Endothelial cell of umbilical vein (primary cell): ENCODE measurements around the gene MGLL. TPM values are rescaled to one million over a fixed set of nuclear protein-coding genes. Genes with fewer than 3 reads are reported as not detected.

Experiments used
- BruUV-seq: library from RNA; stranded (reverse); fragments of 400-500 nt; replicated peaks from 2 replicates; lab custom pipeline; 2021; lab: Mats Ljungman, UMichigan
- CTCF ChIA-PET: fragments of 300-600, 350-600 bp; sonication (Branson Sonifier 250); formaldehyde crosslinking; loops from one replicate; lab custom pipeline; 2021; ENCODE audit warnings: antibody characterized with exemption, inconsistent platforms; lab: Charles Lee
- POLR2A ChIA-PET: fragments of 300-600, 350-600 bp; sonication (Branson Sonifier 250); formaldehyde crosslinking; loops from one replicate; lab custom pipeline; 2021; ENCODE audit warnings: antibody characterized with exemption, inconsistent platforms; lab: Charles Lee
- DNase-seq: peaks from one replicate; pipeline ENCODE4 v3.0.0-alpha.2; 2011; ENCODE audit warnings: low read depth, low spot score
- FAIRE-seq: peaks from 2 replicates; lab custom pipeline; 2011; peaks lifted over from hg19 to GRCh38; lab: Jason Lieb, UNC
- H2AFZ ChIP-seq: 2 replicates; pipeline ENCODE4 v1.6.0; 2012; ENCODE audit warnings: low read depth, low read length, control low read depth, inconsistent platforms
- H3K27ac ChIP-seq: 2 replicates; pipeline ENCODE4 v1.5.1; 2011; ENCODE audit warnings: low read depth, mild to moderate bottlenecking, control low read depth, low read length, moderate library complexity; ENCODE audit not compliant: insufficient read depth
- H3K27me3 ChIP-seq, 2 experiments: 2 replicates each; pipeline versions ENCODE4 v1.6.0 to v1.6.1; 2011; ENCODE audit warnings: low read length in 2 of 2, mixed read lengths in 1 of 2; ENCODE audit not compliant: control insufficient read depth in 2 of 2, insufficient read depth in 2 of 2
- H3K36me3 ChIP-seq, 2 experiments: 2 replicates in 1 of 2; 3 replicates in 1 of 2; pipeline ENCODE4 v1.5.1; 2011; ENCODE audit warnings: low read length in 2 of 2, mild to moderate bottlenecking in 1 of 2, moderate library complexity in 1 of 2; ENCODE audit not compliant: control insufficient read depth in 2 of 2, insufficient read depth in 2 of 2; ENCODE audit errors: extremely low read depth in 1 of 2
- H3K4me1 ChIP-seq: 3 replicates; pipeline ENCODE4 v1.5.1; 2011; ENCODE audit warnings: mild to moderate bottlenecking, low read length; ENCODE audit not compliant: control insufficient read depth, insufficient read depth; ENCODE audit errors: extremely low read depth
- H3K4me2 ChIP-seq: 2 replicates; pipeline ENCODE4 v1.6.1; 2011; ENCODE audit warnings: low read length, control low read depth, mixed read lengths; ENCODE audit not compliant: insufficient read depth
- H3K4me3 ChIP-seq, 3 experiments: fragments of 200-600 bp in 1 of 3; sonication (generic), shearing (Covaris generic) in 1 of 3; replicated peaks in 1 of 3; 2 replicates each; pipeline ENCODE4 v1.5.1; 2011 to 2016; ENCODE audit warnings: control low read depth in 3 of 3, low read length in 3 of 3, mild to moderate bottlenecking in 2 of 3, inconsistent platforms in 1 of 3, low read depth in 1 of 3, moderate library complexity in 1 of 3; ENCODE audit not compliant: insufficient read depth in 1 of 3
- H3K79me2 ChIP-seq: 2 replicates; pipeline ENCODE4 v1.6.0; 2012; ENCODE audit warnings: low read length, inconsistent platforms; ENCODE audit not compliant: control insufficient read depth, insufficient read depth
- H3K9ac ChIP-seq: replicated peaks from 2 replicates; pipeline ENCODE3; 2011; ENCODE audit warnings: low read length, control low read depth; ENCODE audit not compliant: insufficient read depth; ENCODE audit errors: extremely low read depth
- H3K9me1 ChIP-seq: replicated peaks from 3 replicates; pipeline ENCODE4 v1.6.0; 2011; ENCODE audit warnings: mild to moderate bottlenecking, low read length; ENCODE audit not compliant: control insufficient read depth, insufficient read depth; ENCODE audit errors: extremely low read depth
- H3K9me3 ChIP-seq: replicated peaks from 2 replicates; pipeline ENCODE4 v1.5.1; 2012; ENCODE audit warnings: low read length, inconsistent platforms; ENCODE audit not compliant: control insufficient read depth, insufficient read depth
- H4K20me1 ChIP-seq: replicated peaks from 2 replicates; pipeline ENCODE3; 2011; ENCODE audit warnings: mild to moderate bottlenecking, low read length; ENCODE audit not compliant: control insufficient read depth, insufficient read depth; ENCODE audit errors: extremely low read depth
- EZH2 ChIP-seq: IDR thresholded peaks from 2 replicates; pipeline ENCODE4 v1.6.1; 2012; ENCODE audit warnings: borderline replicate concordance, low read depth, mild to moderate bottlenecking, moderate library complexity, low read length, inconsistent platforms; ENCODE audit not compliant: severe bottlenecking
- FOS ChIP-seq: IDR thresholded peaks from 2 replicates; pipeline ENCODE4 v1.6.1; 2011; ENCODE audit warnings: mild to moderate bottlenecking, low read length, moderate library complexity, borderline replicate concordance; ENCODE audit not compliant: insufficient read depth
- GATA2 ChIP-seq: IDR thresholded peaks from 2 replicates; pipeline ENCODE4 v1.7.0; 2011; ENCODE audit warnings: low read depth, mild to moderate bottlenecking, moderate library complexity, mixed read lengths, low read length; ENCODE audit not compliant: insufficient read length, insufficient read depth
- JUN ChIP-seq: IDR thresholded peaks from 2 replicates; pipeline ENCODE4 v1.6.1; 2011; ENCODE audit warnings: borderline replicate concordance, low read depth; ENCODE audit not compliant: insufficient read length, insufficient read depth
- MYC ChIP-seq: IDR thresholded peaks from one replicate; pipeline ENCODE4 v1.6.1; 2011; ENCODE audit warnings: mild to moderate bottlenecking, low read depth, low read length
- POLR2A ChIP-seq: IDR thresholded peaks from 2 replicates; pipeline ENCODE4 v1.6.1; 2012; ENCODE audit warnings: low read depth, mild to moderate bottlenecking, control low read depth, low read length
- POLR2AphosphoS5 ChIP-seq: IDR thresholded peaks from 2 replicates; pipeline ENCODE4 v1.6.1; 2012; ENCODE audit warnings: low read depth, mild to moderate bottlenecking, control low read depth, low read length, moderate library complexity; ENCODE audit not compliant: insufficient read depth
- dilution Hi-C: fragments of 300-500 bp; cut with MboI; formaldehyde crosslinking; loops from one replicate; pipeline ENCODE4 v1.15.0; 2019; ENCODE audit warnings: low sequenced_read_pairs; ENCODE audit not compliant: extremely low pct_ligation_motif_present
- intact Hi-C: fragments of 100-400 bp; cut with micrococcal nuclease; formaldehyde crosslinking; loops from one replicate; pipeline ENCODE4 v1.10.0; 2022
- polyA plus RNA-seq, 4 experiments: library from polyadenylated mRNA; depleted of rRNA in 3 of 4; stranded (reverse) in 3 of 4; unstranded in 1 of 4; fragments of >200 nt; gene quantifications; 2 replicates each; pipeline versions ENCODE4 v1.2.1 to v1.2.3, GENCODE V29; 2011 to 2012; ENCODE audit warnings: missing spikeins in 1 of 4
- total RNA-seq: library from RNA; stranded (reverse); gene quantifications from 2 replicates; pipeline ENCODE4 v1.2.3, GENCODE V29; 2021
- TF ChIP-seq, protein P1 (sequence below), 2 donors: IDR thresholded peaks; 1 replicate in 1 of 2; 2 replicates in 1 of 2; pipeline ENCODE4 v1.5.1; 2011; ENCODE audit warnings: low read length in 2 of 2, mild to moderate bottlenecking in 2 of 2, moderate library complexity in 2 of 2, control low read depth in 1 of 2, inconsistent platforms in 1 of 2, low read depth in 1 of 2; ENCODE audit not compliant: insufficient read depth in 1 of 2; ENCODE audit errors: extremely low read depth in 1 of 2
- TF ChIP-seq, protein P2 (sequence below): IDR thresholded peaks from 2 replicates; pipeline ENCODE4 v1.6.1; 2011; ENCODE audit not compliant: insufficient read depth, insufficient read length

The MGLL gene
- total and polyA plus RNA-seq, 2 donors (not counting 3 experiments of a cell fraction or from before 2014, with no cell fraction given) = 30.7 to 60.2 TPM

DNA sequence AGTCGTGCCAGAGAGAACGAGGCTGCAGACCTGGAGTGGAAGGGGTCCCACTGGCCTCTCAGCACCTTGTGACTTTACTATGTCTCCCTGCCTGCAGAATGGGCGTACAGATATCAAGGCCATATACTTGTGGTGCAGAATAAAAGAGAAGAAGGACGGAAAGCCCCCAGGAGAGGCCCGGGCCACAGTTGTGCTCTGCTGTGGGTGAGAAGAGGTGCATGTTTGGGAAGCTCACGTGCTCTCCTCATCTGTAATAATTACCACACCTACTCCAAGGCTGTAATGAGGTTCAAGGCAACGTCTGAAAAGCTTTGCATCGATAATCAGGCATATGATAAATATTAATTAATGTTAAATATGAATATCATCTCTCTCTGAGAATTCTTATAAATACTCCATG is 58.0 kb downstream of the MGLL start:
- Histone ChIP-seq H3K79me2 (peaks cover 23% of the 10 kb centered on the region), H3K27me3 (no peaks in the 10 kb centered on the region), H3K4me1 (peaks cover 25% of the 10 kb centered on the region), H3K9ac (no peak overlapping the region), H2AFZ (no peak overlapping the region), H3K36me3 (no peaks in the 10 kb centered on the region), H3K9me3 (no peaks in the 10 kb centered on the region), H4K20me1 (no peaks in the 10 kb centered on the region), H3K9me1 (no peaks in the 10 kb centered on the region), H3K4me2 (no peak overlapping the region), H3K27ac (no peak overlapping the region), H3K4me3 (no peak overlapping the region)
- DNase-seq = no peak
- no peak for TF ChIP-seq GATA2
- TF ChIP-seq, protein P1, sequence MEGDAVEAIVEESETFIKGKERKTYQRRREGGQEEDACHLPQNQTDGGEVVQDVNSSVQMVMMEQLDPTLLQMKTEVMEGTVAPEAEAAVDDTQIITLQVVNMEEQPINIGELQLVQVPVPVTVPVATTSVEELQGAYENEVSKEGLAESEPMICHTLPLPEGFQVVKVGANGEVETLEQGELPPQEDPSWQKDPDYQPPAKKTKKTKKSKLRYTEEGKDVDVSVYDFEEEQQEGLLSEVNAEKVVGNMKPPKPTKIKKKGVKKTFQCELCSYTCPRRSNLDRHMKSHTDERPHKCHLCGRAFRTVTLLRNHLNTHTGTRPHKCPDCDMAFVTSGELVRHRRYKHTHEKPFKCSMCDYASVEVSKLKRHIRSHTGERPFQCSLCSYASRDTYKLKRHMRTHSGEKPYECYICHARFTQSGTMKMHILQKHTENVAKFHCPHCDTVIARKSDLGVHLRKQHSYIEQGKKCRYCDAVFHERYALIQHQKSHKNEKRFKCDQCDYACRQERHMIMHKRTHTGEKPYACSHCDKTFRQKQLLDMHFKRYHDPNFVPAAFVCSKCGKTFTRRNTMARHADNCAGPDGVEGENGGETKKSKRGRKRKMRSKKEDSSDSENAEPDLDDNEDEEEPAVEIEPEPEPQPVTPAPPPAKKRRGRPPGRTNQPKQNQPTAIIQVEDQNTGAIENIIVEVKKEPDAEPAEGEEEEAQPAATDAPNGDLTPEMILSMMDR (IDR thresholded peaks at IDR 0.05; ENCODE audit: extremely low read depth in 1 of 2, insufficient read depth in 1 of 2, low read depth in 1 of 2, low read length in 2 of 2) = no peak
- no peak for TF ChIP-seq POLR2AphosphoS5
- TF ChIP-seq MYC = no peak
- TF ChIP-seq EZH2 = no peak
- TF ChIP-seq, protein P2, sequence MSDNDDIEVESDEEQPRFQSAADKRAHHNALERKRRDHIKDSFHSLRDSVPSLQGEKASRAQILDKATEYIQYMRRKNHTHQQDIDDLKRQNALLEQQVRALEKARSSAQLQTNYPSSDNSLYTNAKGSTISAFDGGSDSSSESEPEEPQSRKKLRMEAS = no peak
- TF ChIP-seq FOS = no peak
- TF ChIP-seq JUN = no peak
- no peak for TF ChIP-seq POLR2A
- FAIRE-seq = no peak
- no TSS peak for BruUV-seq
- dilution Hi-C loops = no loop called here
- POLR2A ChIA-PET = no interaction called here
- intact Hi-C loops = no loop called here
- CTCF ChIA-PET = interaction anchor here (0.6 kb wide), 1 partner anchor 229 kb away, joined by 3 read pairs; no protein-coding TSS in a partner anchor
